PC-3 (cell line): ENCODE measurements around the gene NPR3. TPM values are rescaled to one million over a fixed set of nuclear protein-coding genes. Genes with fewer than 3 reads are reported as not detected.
A peak's percentile ranks its signal among the peaks of the same experiment; 100 is the strongest.

Experiments
- ATAC-seq: fragments of 200-7000 bp; cut with Tn5 transposase; 2 replicates; pipeline ENCODE4 v1.9.1; 2020; ENCODE audit warnings: mild to moderate bottlenecking, moderate library complexity
- BruUV-seq: library from RNA; stranded (reverse); fragments of 400-500 nt; replicated peaks from 2 replicates; lab custom pipeline; 2021; lab: Mats Ljungman, UMichigan
- CTCF ChIA-PET: fragments of 300-600 bp; sonication (Branson Sonifier 250); formaldehyde crosslinking; loops from one replicate; lab custom pipeline; 2022; ENCODE audit warnings: antibody characterized with exemption; lab: Charles Lee
- POLR2A ChIA-PET: fragments of 300-600 bp; sonication (Branson Sonifier 250); formaldehyde crosslinking; loops from one replicate; lab custom pipeline; 2022; ENCODE audit warnings: antibody characterized with exemption; ENCODE audit not compliant: unreplicated experiment; lab: Charles Lee
- DNase-seq: peaks from one replicate; pipeline ENCODE4 v3.0.0-alpha.2; 2015
- H2AFZ ChIP-seq: fragments of 300-600 bp; sonication (generic); 2 replicates; pipeline ENCODE4 v1.6.0; 2016; ENCODE audit warnings: antibody characterized with exemption, low read length
- H3F3A ChIP-seq: fragments of 300-600 bp; sonication (generic); one replicate; pipeline ENCODE4 v1.6.0; 2017; ENCODE audit warnings: antibody characterized with exemption, low read length, control low read depth, mild to moderate bottlenecking; ENCODE audit not compliant: unreplicated experiment
- H3K27ac ChIP-seq: fragments of 300-600 bp; sonication (generic); 2 replicates; pipeline ENCODE4 v1.5.1; 2016; ENCODE audit warnings: mild to moderate bottlenecking, low read length
- H3K27me3 ChIP-seq: fragments of 300-600 bp; sonication (generic); 2 replicates; pipeline ENCODE4 v1.6.1; 2016; ENCODE audit warnings: low read length, mixed read lengths
- H3K36me3 ChIP-seq: fragments of 300-600 bp; sonication (generic); 2 replicates; pipeline ENCODE4 v1.6.1; 2016; ENCODE audit warnings: low read depth, mixed run types, low read length, mixed read lengths
- H3K4me1 ChIP-seq: fragments of 300-600 bp; sonication (generic); 2 replicates; pipeline ENCODE4 v1.5.1; 2016; ENCODE audit warnings: low read length; ENCODE audit not compliant: insufficient read depth
- H3K4me2 ChIP-seq: fragments of 300-600 bp; sonication (generic); 2 replicates; pipeline ENCODE4 v1.6.0; 2016; ENCODE audit warnings: low read length
- H3K4me3 ChIP-seq: fragments of 300-600 bp; sonication (generic); 2 replicates; pipeline ENCODE4 v1.5.1; 2016; ENCODE audit warnings: mild to moderate bottlenecking, low read length, mixed read lengths
- H3K79me2 ChIP-seq: fragments of 300-600 bp; sonication (generic); 2 replicates; pipeline ENCODE4 v1.6.1; 2017; ENCODE audit warnings: low read length, mixed read lengths
- H3K9ac ChIP-seq: fragments of 300-600 bp; sonication (generic); 2 replicates; pipeline ENCODE4 v1.6.0; 2016; ENCODE audit warnings: mild to moderate bottlenecking, low read length
- H3K9me2 ChIP-seq: fragments of 300-600 bp; sonication (generic); replicated peaks from 2 replicates; pipeline ENCODE4 v1.6.1; 2016; ENCODE audit warnings: mixed run types, low read length, mixed read lengths
- H3K9me3 ChIP-seq: fragments of 300-600 bp; sonication (generic); 2 replicates; pipeline ENCODE4 v1.6.1; 2016; ENCODE audit warnings: low read length, mixed read lengths
- H4K20me1 ChIP-seq: fragments of 300-600 bp; sonication (generic); 2 replicates; pipeline ENCODE4 v1.6.1; 2016; ENCODE audit warnings: low read length, mixed read lengths
- EZH2 ChIP-seq: fragments of 300-600 bp; sonication (generic); IDR thresholded peaks from one replicate; pipeline ENCODE4 v1.6.1; 2017; ENCODE audit warnings: antibody characterized with exemption, mild to moderate bottlenecking, low read length; ENCODE audit not compliant: unreplicated experiment
- EZH2phosphoT487 ChIP-seq: fragments of 300-600 bp; sonication (generic); IDR thresholded peaks from 2 replicates; pipeline ENCODE4 v1.6.1; 2018; ENCODE audit warnings: mild to moderate bottlenecking, antibody characterized with exemption, low read length, borderline replicate concordance
- intact Hi-C: fragments of 100-400 bp; cut with micrococcal nuclease; formaldehyde crosslinking; loops from 2 replicates; pipeline ENCODE4 v1.9.0; 2023
- total RNA-seq: library from RNA; depleted of rRNA; stranded (reverse); fragments of >200 nt; gene quantifications from 2 replicates; pipeline ENCODE4 v1.2.3, GENCODE V29; 2014
- TF ChIP-seq, protein P1 (sequence below): fragments of 300-600 bp; sonication (generic); conservative IDR thresholded peaks from 2 replicates; pipeline ENCODE4 v1.5.1; 2017; ENCODE audit warnings: antibody characterized with exemption, low read depth, mild to moderate bottlenecking, low read length

NPR3 gene
- total RNA-seq, 1 experiment from 2014 or later = 3.9 TPM

DNA sequence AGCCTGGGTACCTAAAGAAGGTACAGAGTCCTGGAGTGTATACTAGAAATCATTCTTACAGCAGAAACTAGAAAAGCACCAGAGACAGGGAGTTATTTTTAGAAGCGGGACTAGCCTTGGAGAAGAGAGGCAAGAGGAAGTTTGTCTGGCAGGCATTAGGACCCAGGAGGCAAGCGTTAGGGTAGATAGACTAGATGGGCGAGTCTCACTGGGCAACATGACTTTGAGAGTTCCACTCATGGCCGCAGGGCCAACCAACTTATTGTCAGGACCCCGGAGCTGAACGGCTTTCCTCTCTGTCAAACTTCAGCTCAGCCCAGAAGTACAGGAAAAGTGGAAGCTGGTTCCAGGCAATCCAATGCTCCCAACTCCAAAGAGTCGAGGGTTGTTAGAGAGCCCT, 34.1 kb upstream of the NPR3 start:
- ChIA-PET CTCF (no interaction called here), POLR2A (no interaction called here)
- H3K4me2 ChIP-seq = no peak overlapping the region

DNA sequence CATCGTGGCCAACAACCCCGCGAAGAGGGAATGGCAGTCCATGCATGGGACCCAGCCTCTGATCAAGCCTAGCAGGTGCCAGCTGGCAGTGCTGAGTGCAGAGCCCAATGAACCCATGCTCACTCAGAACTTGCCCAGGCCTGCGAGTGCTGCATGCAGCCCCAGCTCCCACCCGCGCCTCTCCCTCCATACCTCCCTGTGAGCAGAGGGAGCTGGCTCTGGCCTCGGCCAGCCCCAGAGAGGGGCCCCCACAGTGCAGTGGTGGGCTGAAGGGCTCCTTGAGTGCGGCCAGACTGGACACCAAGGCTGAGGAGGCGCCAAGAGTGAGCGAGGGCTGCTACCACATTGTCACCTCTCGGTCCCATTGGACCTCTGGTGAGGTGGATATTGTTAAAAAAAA, 32.6 kb upstream of the NPR3 start:
- H4K20me1 ChIP-seq = no peaks in the 10 kb centered on the region
- H2AFZ ChIP-seq = no peak overlapping the region
- no peak overlapping the region for H3K9ac ChIP-seq
- H3K4me3 ChIP-seq = no peak overlapping the region
- DNase-seq (no peak), ATAC-seq (no peak)
- BruUV-seq = no TSS peak
- no peaks in the 10 kb centered on the region for H3K9me3 ChIP-seq
- peaks cover 8% of the 10 kb centered on the region; the same call in 1 of the 2 replicates for H3K4me1 ChIP-seq
- no peaks in the 10 kb centered on the region for H3K27me3 ChIP-seq
- intact Hi-C loops = no loop called here
- ChIA-PET CTCF (no interaction called here), POLR2A (no interaction called here)
- H3K79me2 ChIP-seq = no peaks in the 10 kb centered on the region
- no peak overlapping the region for H3K27ac ChIP-seq
- H3K9me2 ChIP-seq = no peaks in the 10 kb centered on the region
- H3K36me3 ChIP-seq = no peaks in the 10 kb centered on the region
- H3F3A ChIP-seq = no peaks in the 10 kb centered on the region
- no peak overlapping the region for H3K4me2 ChIP-seq
- TF ChIP-seq, protein P1, sequence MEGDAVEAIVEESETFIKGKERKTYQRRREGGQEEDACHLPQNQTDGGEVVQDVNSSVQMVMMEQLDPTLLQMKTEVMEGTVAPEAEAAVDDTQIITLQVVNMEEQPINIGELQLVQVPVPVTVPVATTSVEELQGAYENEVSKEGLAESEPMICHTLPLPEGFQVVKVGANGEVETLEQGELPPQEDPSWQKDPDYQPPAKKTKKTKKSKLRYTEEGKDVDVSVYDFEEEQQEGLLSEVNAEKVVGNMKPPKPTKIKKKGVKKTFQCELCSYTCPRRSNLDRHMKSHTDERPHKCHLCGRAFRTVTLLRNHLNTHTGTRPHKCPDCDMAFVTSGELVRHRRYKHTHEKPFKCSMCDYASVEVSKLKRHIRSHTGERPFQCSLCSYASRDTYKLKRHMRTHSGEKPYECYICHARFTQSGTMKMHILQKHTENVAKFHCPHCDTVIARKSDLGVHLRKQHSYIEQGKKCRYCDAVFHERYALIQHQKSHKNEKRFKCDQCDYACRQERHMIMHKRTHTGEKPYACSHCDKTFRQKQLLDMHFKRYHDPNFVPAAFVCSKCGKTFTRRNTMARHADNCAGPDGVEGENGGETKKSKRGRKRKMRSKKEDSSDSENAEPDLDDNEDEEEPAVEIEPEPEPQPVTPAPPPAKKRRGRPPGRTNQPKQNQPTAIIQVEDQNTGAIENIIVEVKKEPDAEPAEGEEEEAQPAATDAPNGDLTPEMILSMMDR = no peak
- no peak for TF ChIP-seq EZH2
- TF ChIP-seq EZH2phosphoT487 = no peak

More for the DNA sequence above, 34.1 kb upstream of the NPR3 start:
- DNase-seq = no peak
- H2AFZ ChIP-seq = no peak overlapping the region
- H3K9me3 ChIP-seq = no peaks in the 10 kb centered on the region
- H3F3A ChIP-seq = no peaks in the 10 kb centered on the region
- H3K9me2 ChIP-seq = no peaks in the 10 kb centered on the region
- H3K4me1 ChIP-seq = peaks cover 8% of the 10 kb centered on the region; the same call in 1 of the 2 replicates
- H4K20me1 ChIP-seq = no peaks in the 10 kb centered on the region
- ATAC-seq = no peak
- TF ChIP-seq EZH2phosphoT487 = no peak
- no peak for TF ChIP-seq EZH2
- TF ChIP-seq, protein P1 = no peak
- no peaks in the 10 kb centered on the region for H3K79me2 ChIP-seq
- H3K27me3 ChIP-seq = no peaks in the 10 kb centered on the region
- H3K27ac ChIP-seq = no peak overlapping the region
- no peaks in the 10 kb centered on the region for H3K36me3 ChIP-seq
- BruUV-seq = no TSS peak
- no peak overlapping the region for H3K9ac ChIP-seq
- H3K4me3 ChIP-seq = no peak overlapping the region
- intact Hi-C loops = no loop called here

DNA sequence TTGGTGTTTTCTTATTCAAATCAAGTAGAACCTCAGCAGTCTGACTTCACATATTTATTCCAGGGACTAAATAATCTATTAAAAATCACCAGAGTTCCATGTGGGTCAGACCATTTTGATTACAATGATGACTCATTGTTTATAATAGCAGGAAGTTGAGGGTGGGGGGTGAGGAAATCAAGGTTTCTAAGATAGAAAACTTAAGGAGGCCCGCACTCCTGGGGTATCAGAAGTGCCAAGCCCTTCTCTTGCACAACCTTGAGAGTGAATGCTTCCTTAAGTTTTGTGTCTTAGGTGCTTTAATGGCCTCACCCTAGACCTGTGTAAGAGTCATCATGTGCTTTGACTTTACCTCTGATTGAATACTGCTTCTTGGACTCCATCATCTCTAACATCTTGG, 31.9 kb upstream of the NPR3 start:
- no peak overlapping the region for H3K27ac ChIP-seq
- no peak overlapping the region for H2AFZ ChIP-seq
- no TSS peak for BruUV-seq
- peak; percentile 80 for ATAC-seq
- POLR2A ChIA-PET = no interaction called here
- H3K36me3 ChIP-seq = no peaks in the 10 kb centered on the region
- no peak overlapping the region for H3K9ac ChIP-seq
- H3F3A ChIP-seq = no peaks in the 10 kb centered on the region
- no peaks in the 10 kb centered on the region for H3K27me3 ChIP-seq
- intact Hi-C loops = no loop called here
- no peak overlapping the region for H3K4me3 ChIP-seq
- H3K9me3 ChIP-seq = no peaks in the 10 kb centered on the region
- H3K4me1 ChIP-seq = peaks cover 8% of the 10 kb centered on the region; the same call in 1 of the 2 replicates
- H3K4me2 ChIP-seq = no peak overlapping the region
- TF ChIP-seq EZH2phosphoT487 (no peak), EZH2 (no peak)
- TF ChIP-seq, protein P1 = no peak
- H3K9me2 ChIP-seq = no peaks in the 10 kb centered on the region
- peak; percentile 53 for DNase-seq
- no peaks in the 10 kb centered on the region for H3K79me2 ChIP-seq
- CTCF ChIA-PET = no interaction called here
- H4K20me1 ChIP-seq = no peaks in the 10 kb centered on the region
